ENCODE measurements around the gene NEMP1.
"Not testable (repeated sequence)": the region's sequence is repeated elsewhere in the genome, so short reads cannot be mapped to it uniquely, and the experiment has no call there.

Gene NEMP1

DNA sequence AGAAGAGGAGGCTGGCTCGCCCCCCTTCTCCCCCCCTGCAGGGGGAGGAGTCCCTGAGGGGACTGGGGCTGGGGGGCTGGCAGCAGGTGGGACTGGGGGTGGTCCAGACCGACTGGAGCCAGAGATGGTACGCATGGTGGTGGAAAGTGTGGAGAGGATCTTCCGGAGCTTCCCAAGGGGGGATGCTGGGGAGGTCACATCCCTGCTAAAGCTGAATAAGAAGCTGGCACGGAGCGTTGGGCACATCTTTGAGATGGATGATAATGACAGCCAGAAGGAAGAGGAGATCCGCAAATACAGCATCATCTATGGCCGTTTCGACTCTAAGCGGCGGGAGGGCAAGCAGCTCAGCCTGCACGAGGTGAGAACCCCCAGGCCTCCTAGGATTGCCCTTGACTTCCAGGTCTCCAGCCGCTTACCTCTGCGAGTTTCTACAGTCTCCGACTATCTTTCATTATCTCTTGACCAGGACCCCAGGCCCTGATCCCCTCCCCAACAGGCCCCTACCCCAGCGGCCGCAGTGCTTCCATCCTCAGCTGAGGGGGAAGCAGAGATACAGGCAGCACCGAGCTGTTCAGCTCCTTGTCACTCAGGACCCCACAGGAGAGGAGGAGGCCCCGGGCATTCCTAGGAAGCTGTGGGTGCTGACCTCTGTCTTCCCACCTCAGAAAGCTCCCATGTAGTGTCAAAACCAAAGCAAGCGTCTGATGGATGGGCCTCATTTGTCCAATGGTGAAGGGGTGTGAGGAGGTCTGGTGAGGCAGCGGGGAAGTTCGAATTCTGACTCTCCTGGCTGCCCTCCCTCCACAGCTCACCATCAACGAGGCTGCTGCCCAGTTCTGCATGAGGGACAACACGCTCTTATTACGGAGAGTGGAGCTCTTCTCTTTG lies 13.3 kb upstream of the NEMP1 start:
- DNase-seq (ENCODE audit: low spot score), result no peak

- no peak for DNase-seq (ENCODE audit: low spot score)
Observed at GRCh38 chr12:57090924-57091637, 12.5 kb upstream of the NEMP1 start.

GRCh38 chr12:57090490-57090889 lies 11.9 kb upstream of the NEMP1 start:
- DNase-seq (ENCODE audit: low spot score), result no peak

GRCh38 chr12:57089271-57090245 lies 11.0 kb upstream of the NEMP1 start:
- peak; percentile 75 for DNase-seq (ENCODE audit: low spot score)

DNA sequence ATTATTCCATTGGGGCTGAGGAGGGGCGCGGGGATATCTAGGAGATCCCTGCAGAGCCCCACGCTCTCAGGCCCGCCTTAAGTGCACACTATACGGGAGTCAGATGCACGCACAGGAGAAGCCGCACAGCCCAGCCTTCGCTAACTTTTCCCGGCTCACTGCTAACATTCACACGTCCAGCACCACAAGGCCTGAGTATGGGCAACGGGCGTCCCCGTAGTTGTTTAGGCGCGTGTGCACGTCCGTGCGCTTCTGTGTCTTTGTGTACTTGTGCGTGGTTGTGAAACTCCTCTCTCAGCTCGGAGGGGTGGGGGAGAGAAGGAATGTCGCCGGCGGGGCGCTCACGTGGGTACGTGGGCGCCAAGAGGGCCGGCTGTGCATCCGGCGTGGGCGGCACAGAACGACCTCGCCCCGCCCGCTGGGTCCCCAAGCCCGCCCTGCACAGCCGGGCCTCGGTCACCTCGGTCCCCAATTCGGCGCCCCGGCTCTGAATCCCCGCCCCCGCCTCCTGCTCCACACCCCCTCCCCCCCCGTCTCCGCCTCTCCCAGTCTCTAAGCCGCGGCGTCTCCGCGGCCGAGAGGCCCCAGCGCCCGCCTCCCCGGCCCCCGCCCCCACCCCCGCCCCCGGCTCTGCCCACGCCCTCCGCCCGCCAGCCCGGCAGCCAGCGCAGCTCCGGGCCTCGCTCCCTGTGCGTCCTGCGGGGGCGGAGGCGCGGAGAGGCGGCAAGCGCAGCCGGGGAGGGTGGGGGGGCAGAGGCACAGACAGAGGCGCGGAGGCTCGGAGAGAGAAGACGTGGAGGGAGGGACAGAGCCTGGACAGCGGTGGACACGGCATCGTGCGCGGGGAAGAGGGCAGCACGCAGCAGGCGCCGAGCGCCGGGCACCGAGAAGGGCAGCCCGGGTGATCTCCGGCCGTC lies 10.0 kb upstream of the NEMP1 start, which contains the start of gene NAB2:
Gene NAB2 (plus strand): TSS at position 761 of the 917 bp plus-strand sequence. CDS start 158 bp downstream, outside the sequence.
- peak; percentile 96 for DNase-seq (ENCODE audit: low spot score)

- DNase-seq (ENCODE audit: low spot score), result peak; percentile 98
Observed at GRCh38 chr12:57087691-57088353, 9.2 kb upstream of the NEMP1 start.

GRCh38 chr12:57087010-57087690 lies 8.6 kb upstream of the NEMP1 start:
- DNase-seq (ENCODE audit: low spot score), result peak; percentile 92

- DNase-seq (ENCODE audit: low spot score), result peak; percentile 80
Observed at GRCh38 chr12:57086493-57087009, 8.0 kb upstream of the NEMP1 start.

DNA sequence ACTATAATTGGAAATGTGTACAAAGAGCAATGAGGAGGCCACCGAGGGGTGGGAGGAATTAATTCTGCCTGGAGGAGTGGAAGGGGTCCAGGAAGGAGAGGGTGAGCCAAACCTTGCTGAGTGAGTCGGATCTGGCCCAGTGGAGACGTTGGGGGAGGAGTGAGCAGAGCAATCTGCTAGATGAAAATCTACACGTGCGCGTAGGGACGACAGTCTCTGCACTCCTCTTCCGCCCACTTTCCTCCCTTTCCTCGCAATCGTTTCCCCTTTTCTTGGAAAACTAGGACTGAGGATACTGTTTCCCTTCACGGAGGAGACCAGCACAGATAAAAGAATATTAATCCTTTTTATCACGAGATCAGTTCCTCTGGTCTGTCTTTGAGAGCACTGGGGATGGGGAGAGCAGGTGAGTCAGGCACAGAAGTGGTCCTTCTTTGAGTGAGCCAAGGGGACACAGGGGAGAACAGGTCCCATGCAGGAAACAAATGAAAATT lies 7.5 kb upstream of the NEMP1 start:
- DNase-seq (ENCODE audit: low spot score), result peak; percentile 38

- DNase-seq (ENCODE audit: low spot score), result no peak
Observed at GRCh38 chr12:57080855-57081254, 2.3 kb upstream of the NEMP1 start.

- no peak for DNase-seq (ENCODE audit: low spot score)
Observed at GRCh38 chr12:57079821-57080220, 1.2 kb upstream of the NEMP1 start.

DNA sequence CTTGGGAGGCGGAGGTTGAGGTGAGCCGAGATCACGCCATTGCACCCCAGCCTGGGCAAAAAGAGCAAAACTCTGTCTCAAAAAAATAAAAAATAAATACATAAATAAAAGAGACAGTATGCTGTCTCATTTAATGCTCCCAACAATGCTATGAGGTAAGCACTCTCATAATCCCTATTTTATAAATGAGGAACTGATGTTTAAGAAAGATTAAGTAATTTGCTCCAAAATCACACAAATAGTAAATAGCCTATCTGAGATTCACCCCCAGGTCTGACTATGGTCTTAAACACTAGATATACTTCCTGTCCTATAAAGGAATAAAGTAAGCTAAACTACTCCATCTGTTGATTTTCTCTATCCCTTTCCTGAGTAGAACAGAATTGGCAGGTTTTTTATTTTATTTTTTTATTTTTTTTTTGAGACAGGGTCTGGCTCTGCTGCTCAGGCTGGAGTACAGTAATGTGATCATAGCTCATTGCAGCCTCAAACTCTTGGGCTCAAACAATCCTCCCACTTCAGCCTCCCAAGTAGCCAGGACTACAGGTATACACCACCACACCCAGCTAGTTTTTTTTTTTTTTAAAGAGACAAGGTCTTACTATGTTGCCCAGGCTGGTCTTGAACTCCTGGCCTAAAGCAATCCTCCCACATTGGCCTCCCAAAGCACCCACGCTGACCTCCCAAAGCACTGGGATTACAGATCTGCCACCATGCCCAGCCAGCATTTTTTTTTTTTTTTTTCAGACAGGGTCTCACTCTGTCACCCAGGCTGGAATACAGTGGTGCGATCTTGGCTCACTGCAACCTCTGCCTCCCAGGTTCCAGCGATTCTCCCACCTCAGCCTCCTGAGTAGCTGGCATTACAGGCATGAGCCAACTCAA lies 4.8 kb downstream of the NEMP1 start:
- DNase-seq (ENCODE audit: low spot score), result not testable (repeated sequence)

DNA sequence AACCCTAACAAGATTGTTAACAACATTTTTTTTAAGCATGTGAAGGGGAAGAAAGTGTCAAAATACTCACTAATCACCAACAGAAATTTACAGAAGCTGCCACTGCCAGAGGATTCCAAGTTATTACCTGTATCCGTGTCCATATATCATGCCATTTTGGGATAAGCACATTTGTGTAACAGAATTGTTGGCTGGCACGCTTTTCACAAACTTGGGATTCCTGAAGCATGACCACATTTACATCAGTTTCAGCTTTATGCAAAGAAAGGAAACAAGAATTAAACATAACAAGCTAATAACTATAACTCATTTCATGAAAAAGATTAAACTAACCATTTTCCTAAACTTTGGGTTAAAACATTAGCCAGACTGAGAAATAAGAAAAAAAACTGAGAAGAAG lies 5.9 kb downstream of the NEMP1 start:
- DNase-seq (ENCODE audit: low spot score), result no peak

- DNase-seq (ENCODE audit: low spot score), result peak; percentile 74
Observed at GRCh38 chr12:57069523-57069922, 9.1 kb downstream of the NEMP1 start.

GRCh38 chr12:57066245-57066644 lies 12.3 kb downstream of the NEMP1 start:
- DNase-seq (ENCODE audit: low spot score), result no peak

DNA sequence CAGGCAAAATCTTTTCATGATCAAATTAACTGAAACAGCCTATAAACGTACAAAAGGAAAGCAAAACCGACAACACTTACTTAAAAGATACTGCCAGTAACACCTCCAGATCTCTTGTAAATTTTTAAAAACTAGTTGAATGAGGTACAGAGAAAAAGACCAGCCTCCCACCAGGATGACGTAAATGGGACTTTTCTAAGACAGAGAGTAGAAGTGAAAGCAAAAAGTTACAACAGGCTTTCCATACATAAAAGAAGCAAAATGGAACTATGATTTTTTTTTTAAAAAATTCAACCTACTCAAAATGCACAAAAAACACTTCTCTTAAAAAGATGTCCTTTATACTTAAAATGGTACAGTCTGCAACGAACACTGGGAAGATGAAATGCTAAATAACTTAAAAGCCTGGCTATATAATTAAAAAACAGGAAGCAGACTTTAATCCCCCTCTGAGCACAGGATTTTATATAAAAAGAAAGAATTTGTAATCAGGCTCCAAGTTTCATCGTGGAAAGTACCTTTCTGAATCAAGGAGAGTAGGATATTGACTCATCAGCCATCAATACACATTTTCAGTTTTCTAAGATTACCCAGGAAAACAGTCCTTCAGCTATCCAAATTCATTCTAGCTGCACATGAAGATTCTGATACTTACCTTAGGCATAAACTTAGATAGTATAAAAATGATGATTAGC lies 14.5 kb downstream of the NEMP1 start:
- DNase-seq (ENCODE audit: low spot score), result no peak

- DNase-seq (ENCODE audit: low spot score), result no peak
Observed at GRCh38 chr12:57058454-57058853, 20.1 kb downstream of the NEMP1 start.
